ENCODE data around the gene ATIC.

ATIC gene

GRCh38 chr2:215370112-215370965 is 58.5 kb downstream of the ATIC start:
- TF ChIP-seq CTCF (IDR thresholded peaks at IDR 0.05; ENCODE audit: low read depth, low read length): no peak
- no peak for DNase-seq (ENCODE audit: extremely low read depth, low read depth)

- TF ChIP-seq CTCF (IDR thresholded peaks at IDR 0.05; ENCODE audit: low read depth, low read length): no peak
Measured at GRCh38 chr2:215371915-215372897, 60.3 kb downstream of the ATIC start.

GRCh38 chr2:215372968-215373649 is 61.2 kb downstream of the ATIC start:
- TF ChIP-seq CTCF (IDR thresholded peaks at IDR 0.05; ENCODE audit: low read depth, low read length): no peak
- no peak for DNase-seq (ENCODE audit: extremely low read depth, low read depth)

More at GRCh38 chr2:215371915-215372897, 60.3 kb downstream of the ATIC start:
- no peak for DNase-seq (ENCODE audit: extremely low read depth, low read depth)

GRCh38 chr2:215374002-215374401 is 62.1 kb downstream of the ATIC start:
- TF ChIP-seq CTCF (IDR thresholded peaks at IDR 0.05; ENCODE audit: low read depth, low read length): no peak

GRCh38 chr2:215374642-215375466 is 63.0 kb downstream of the ATIC start:
- DNase-seq (ENCODE audit: extremely low read depth, low read depth): no peak
- TF ChIP-seq CTCF (IDR thresholded peaks at IDR 0.05; ENCODE audit: low read depth, low read length): no peak

More at GRCh38 chr2:215374002-215374401, 62.1 kb downstream of the ATIC start:
- DNase-seq (ENCODE audit: extremely low read depth, low read depth): no peak

- TF ChIP-seq CTCF (IDR thresholded peaks at IDR 0.05; ENCODE audit: low read depth, low read length): no peak
- no peak for DNase-seq (ENCODE audit: extremely low read depth, low read depth)
Measured at GRCh38 chr2:215375467-215375830, 63.6 kb downstream of the ATIC start.
